Gastrocnemius medialis (tissue), 4 donors: ENCODE results near the gene SLC7A8. TPM values are rescaled to one million over a fixed set of nuclear protein-coding genes. Genes with fewer than 3 reads are reported as not detected.
A peak's percentile ranks its signal among the peaks of the same experiment; 100 is the strongest.

Experiments used
- ATAC-seq, 2 donors: fragments of 150-250 bp; one replicate each; pipeline ENCODE4 v1.9.1; 2016
- DNase-seq, 2 donors: peaks; one replicate each; pipeline ENCODE4 v3.0.0-alpha.2; 2019
- H3K27ac ChIP-seq, 4 donors: fragments of 200-600 bp; sonication (generic); 1 replicate in 1 of 4; 2 replicates in 3 of 4; pipeline ENCODE4 v1.5.1; 2016 to 2018; ENCODE audit warnings: mild to moderate bottlenecking in 2 of 4, moderate library complexity in 1 of 4
- H3K27me3 ChIP-seq, 3 donors: fragments of 200-600 bp; sonication (generic) in 2 of 3; 1 replicate in 1 of 3; 2 replicates in 2 of 3; pipeline versions ENCODE4 v1.5.1 to v1.6.0; 2016 to 2019; ENCODE audit warnings: mild to moderate bottlenecking in 1 of 3, moderate library complexity in 1 of 3
- H3K36me3 ChIP-seq, 2 donors: fragments of 200-600 bp; sonication (generic) in 1 of 2; one replicate each; pipeline ENCODE4 v1.5.1; 2017 to 2018
- H3K4me1 ChIP-seq, 2 donors: fragments of 200-600 bp; sonication (generic) in 1 of 2; one replicate each; pipeline ENCODE4 v1.5.1; 2016 to 2017; ENCODE audit warnings: mild to moderate bottlenecking in 2 of 2
- H3K4me3 ChIP-seq, 4 donors: fragments of 200-600 bp; sonication (generic) in 3 of 4; 1 replicate in 1 of 4; 2 replicates in 3 of 4; pipeline ENCODE4 v1.5.1; 2016 to 2019; ENCODE audit warnings: mild to moderate bottlenecking in 2 of 4
- H3K9me3 ChIP-seq, 3 donors: fragments of 200-600 bp; sonication (generic) in 2 of 3; 1 replicate in 1 of 3; 2 replicates in 2 of 3; pipeline ENCODE4 v1.5.1; 2016 to 2019
- CTCF ChIP-seq, 5 experiments: fragments of 450-650 bp in 3 of 5; fragments of 200-600 bp in 2 of 5; sonication (generic) in 2 of 5; IDR thresholded peaks in 4 of 5; conservative IDR thresholded peaks in 1 of 5; 1 replicate in 4 of 5; 2 replicates in 1 of 5; pipeline ENCODE4 v1.5.1; 2016 to 2019; ENCODE audit warnings: antibody characterized with exemption in 5 of 5, mild to moderate bottlenecking in 3 of 5, moderate library complexity in 3 of 5
- POLR2A ChIP-seq, 2 donors: fragments of 450-650 bp; IDR thresholded peaks; one replicate each; pipeline ENCODE4 v1.6.1; 2017; ENCODE audit warnings: antibody characterized with exemption in 2 of 2, mild to moderate bottlenecking in 2 of 2, moderate library complexity in 2 of 2
- in situ Hi-C, 4 donors: fragments of 200-750 bp; cut with MboI; loops; one replicate each; pipeline versions ENCODE4 v1.15.0 to v1.8.0; 2017; ENCODE audit warnings: low sequenced_read_pairs in 4 of 4
- intact Hi-C: fragments of 100-400 bp; cut with DNase I; formaldehyde crosslinking; loops from one replicate; pipeline ENCODE4 v1.15.1; 2023; ENCODE audit warnings: low total_unique reads
- total RNA-seq, 4 donors: library from RNA; depleted of rRNA; stranded (reverse); fragments of >200 nt; gene quantifications; one replicate each; pipeline versions ENCODE4 v1.1.0 to v1.2.3, GENCODE V29; 2016

Gene SLC7A8
- total RNA-seq, 4 donors from 2014 or later, result 34.5 to 199 (median 63.7) TPM

- peaks cover 3 to 59% of the 10 kb centered on the region in 2 donors for H3K36me3 ChIP-seq
- DNase-seq, result no peak
- no peak for TF ChIP-seq POLR2A (IDR thresholded peaks at IDR 0.05)
- no peak for TF ChIP-seq CTCF (IDR thresholded peaks at IDR 0.05 in 4 of 5, conservative IDR thresholded peaks at IDR 0.05 in 1 of 5)
- no peak overlapping the region for H3K4me3 ChIP-seq
- H3K4me1 ChIP-seq, result peaks cover under 1% of the 10 kb centered on the region in 2 donors
- in situ Hi-C loops, result no loop called here
- no peaks in the 10 kb centered on the region for H3K27me3 ChIP-seq
- H3K27ac ChIP-seq, result peak overlapping the region in 1 of 4 donors; percentile 4
- no peak for ATAC-seq
- no peaks in the 10 kb centered on the region for H3K9me3 ChIP-seq
- intact Hi-C loops, result no loop called here
These were observed 50.5 kb downstream of the SLC7A8 start for GRCh38 chr14:23132970-23133369.

- TF ChIP-seq POLR2A (IDR thresholded peaks at IDR 0.05) (no peak), CTCF (IDR thresholded peaks at IDR 0.05 in 4 of 5, conservative IDR thresholded peaks at IDR 0.05 in 1 of 5) (no peak)
- intact Hi-C loops (no loop called here), in situ Hi-C loops (no loop called here)
- Histone ChIP-seq H3K27ac (peak overlapping the region; percentile 17 to 51 (median 28)), H3K36me3 (peaks cover 3 to 58% of the 10 kb centered on the region in 2 donors), H3K9me3 (no peaks in the 10 kb centered on the region), H3K4me3 (no peak overlapping the region), H3K27me3 (no peaks in the 10 kb centered on the region), H3K4me1 (peaks cover 14 to 15% of the 10 kb centered on the region in 2 donors)
- no peak for ATAC-seq
- no peak for DNase-seq
These were observed 52.0 kb downstream of the SLC7A8 start for GRCh38 chr14:23131482-23131881.

GRCh38 chr14:23130871-23131270, 52.6 kb downstream of the SLC7A8 start:
- DNase-seq (peak in 1 of 2 donors; percentile 62), ATAC-seq (peak; percentile 10 to 18)
- H3K36me3 ChIP-seq, result peaks cover 3 to 53% of the 10 kb centered on the region in 2 donors
- intact Hi-C loops (no loop called here), in situ Hi-C loops (no loop called here)
- peak overlapping the region; percentile 17 to 51 (median 28) for H3K27ac ChIP-seq
- H3K4me1 ChIP-seq, result peaks cover 21% of the 10 kb centered on the region in 2 donors
- no peaks in the 10 kb centered on the region for H3K9me3 ChIP-seq
- H3K27me3 ChIP-seq, result no peaks in the 10 kb centered on the region
- TF ChIP-seq POLR2A (IDR thresholded peaks at IDR 0.05), result no peak
- no peak for TF ChIP-seq CTCF (IDR thresholded peaks at IDR 0.05 in 4 of 5, conservative IDR thresholded peaks at IDR 0.05 in 1 of 5)
- H3K4me3 ChIP-seq, result no peak overlapping the region

GRCh38 chr14:23129759-23130316, 53.6 kb downstream of the SLC7A8 start:
- no peak overlapping the region for H3K4me3 ChIP-seq
- in situ Hi-C loops, result no loop called here
- H3K27ac ChIP-seq, result peak overlapping the region; percentile 13 to 51 (median 28)
- intact Hi-C loops, result no loop called here
- peaks cover 28 to 31% of the 10 kb centered on the region in 2 donors for H3K4me1 ChIP-seq
- peaks cover 3 to 51% of the 10 kb centered on the region in 2 donors for H3K36me3 ChIP-seq
- no peaks in the 10 kb centered on the region for H3K9me3 ChIP-seq
- no peak for DNase-seq
- no peak for ATAC-seq
- TF ChIP-seq POLR2A (IDR thresholded peaks at IDR 0.05) (no peak), CTCF (IDR thresholded peaks at IDR 0.05 in 4 of 5, conservative IDR thresholded peaks at IDR 0.05 in 1 of 5) (no peak)
- H3K27me3 ChIP-seq, result no peaks in the 10 kb centered on the region
